NOMO-1 treated with DMSO at 0.1 percent for 48 hours (cell line): ENCODE measurements around the gene BAIAP2L2.
"Not testable (repeated sequence)": the region's sequence is repeated elsewhere in the genome, so short reads cannot be mapped to it uniquely, and the experiment has no call there.

Experiments
- DNase-seq: peaks from one replicate; lab custom pipeline; 2025; ENCODE audit not compliant: unreplicated experiment; lab: John Stamatoyannopoulos, UW

Gene BAIAP2L2

DNA sequence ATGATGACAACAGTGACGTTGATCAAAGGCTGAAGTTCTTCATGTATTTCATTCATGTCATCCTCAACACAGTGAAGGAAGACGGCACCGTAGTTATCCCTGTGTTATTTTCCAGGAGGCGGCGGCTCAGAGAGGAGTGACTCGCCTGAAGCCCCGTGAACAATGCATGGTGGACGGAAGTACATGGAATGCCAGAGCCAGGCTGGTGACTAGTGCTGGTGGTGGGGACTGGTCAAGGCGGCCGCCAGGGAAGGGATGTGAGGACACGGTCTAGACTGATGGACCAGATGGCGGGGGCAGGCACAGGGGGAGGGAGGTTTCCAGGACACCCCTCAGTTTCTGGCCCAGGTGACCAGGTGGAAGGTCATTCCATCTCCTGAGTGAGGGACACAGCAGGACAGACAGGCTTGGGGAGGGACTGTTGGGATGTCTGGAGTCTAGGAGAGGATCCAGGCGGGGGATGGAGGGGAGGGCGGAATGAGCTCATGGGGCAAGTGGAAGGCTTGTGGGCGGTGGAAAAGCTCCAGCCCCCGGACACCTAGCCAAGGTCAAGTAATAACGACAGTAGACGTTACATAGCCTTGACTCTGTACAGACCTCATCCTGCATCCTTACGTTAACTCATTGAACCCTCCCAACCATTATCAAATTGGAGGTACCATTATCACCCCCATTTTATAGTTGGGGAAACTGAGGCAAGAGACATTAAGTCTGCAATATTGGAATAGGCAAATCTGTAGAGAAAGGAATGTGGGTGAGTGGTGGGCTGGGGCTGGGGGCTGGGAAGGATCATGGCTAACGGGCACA is 69.3 kb downstream of the BAIAP2L2 start:
- no peak for DNase-seq

DNA sequence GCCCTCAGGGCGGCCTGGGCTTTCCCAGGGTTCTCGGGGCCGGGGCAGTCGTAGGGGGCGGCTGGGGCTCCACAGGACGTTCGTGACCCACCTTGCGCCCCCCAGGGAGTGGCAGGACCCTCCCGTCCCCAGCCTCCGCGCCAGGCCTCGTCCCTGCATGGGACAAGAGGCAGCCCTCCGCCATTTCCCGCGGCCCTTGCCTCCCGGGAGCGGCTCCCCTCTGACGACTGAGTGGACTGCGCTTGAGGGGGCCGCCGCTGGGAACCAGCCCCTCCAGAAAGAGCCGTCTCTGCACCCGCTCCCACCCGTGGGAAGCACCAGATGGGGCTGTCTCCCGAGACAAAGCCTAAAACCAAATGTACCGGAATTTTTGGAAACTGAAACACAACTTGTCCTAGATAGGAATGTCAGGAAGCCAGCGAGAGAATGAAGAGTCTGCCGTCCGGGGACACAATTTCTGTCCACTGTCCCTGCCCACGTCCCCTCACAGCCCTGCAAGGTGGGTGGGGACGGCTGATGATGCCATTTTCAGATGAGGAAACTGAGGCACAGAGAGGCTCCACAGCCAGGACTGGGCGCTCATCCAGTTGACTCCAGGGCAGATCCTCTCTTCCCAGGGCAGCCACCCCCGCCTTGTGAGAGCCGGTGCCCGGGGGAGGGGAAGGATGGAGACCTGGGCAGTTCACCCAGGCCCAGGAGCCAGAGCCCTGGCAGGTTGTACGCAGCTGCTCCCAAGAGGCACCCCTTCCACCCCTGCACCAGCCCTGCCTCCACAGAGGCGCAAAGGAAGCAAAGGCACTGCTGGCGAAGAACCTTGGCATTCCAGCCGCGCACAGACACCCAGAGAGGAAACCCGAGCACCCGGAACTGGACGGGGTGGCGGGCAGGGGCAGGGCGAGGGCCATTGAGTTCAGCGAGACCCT is 71.3 kb downstream of the BAIAP2L2 start:
- no peak for DNase-seq

DNA sequence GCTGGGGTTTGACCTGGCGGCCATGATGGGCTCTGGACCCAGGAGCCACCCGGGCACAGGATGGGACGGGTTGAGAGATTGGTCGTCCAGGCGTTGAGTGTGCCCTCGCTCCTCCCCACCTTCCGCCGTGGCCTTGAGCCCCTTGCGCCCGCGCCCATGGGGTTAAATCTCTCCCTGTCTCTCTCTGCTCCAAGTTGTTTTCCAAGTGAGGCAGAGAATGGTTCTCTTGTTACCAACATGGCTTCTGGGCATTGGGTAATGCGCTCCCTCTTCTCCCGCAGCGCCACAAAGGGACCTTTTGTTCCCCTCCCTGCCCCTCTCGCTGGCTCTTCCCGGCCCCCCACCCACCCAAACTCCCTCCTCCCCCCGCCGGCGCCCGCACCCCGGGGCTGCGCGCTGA is 72.1 kb downstream of the BAIAP2L2 start:
- DNase-seq = no peak

DNA sequence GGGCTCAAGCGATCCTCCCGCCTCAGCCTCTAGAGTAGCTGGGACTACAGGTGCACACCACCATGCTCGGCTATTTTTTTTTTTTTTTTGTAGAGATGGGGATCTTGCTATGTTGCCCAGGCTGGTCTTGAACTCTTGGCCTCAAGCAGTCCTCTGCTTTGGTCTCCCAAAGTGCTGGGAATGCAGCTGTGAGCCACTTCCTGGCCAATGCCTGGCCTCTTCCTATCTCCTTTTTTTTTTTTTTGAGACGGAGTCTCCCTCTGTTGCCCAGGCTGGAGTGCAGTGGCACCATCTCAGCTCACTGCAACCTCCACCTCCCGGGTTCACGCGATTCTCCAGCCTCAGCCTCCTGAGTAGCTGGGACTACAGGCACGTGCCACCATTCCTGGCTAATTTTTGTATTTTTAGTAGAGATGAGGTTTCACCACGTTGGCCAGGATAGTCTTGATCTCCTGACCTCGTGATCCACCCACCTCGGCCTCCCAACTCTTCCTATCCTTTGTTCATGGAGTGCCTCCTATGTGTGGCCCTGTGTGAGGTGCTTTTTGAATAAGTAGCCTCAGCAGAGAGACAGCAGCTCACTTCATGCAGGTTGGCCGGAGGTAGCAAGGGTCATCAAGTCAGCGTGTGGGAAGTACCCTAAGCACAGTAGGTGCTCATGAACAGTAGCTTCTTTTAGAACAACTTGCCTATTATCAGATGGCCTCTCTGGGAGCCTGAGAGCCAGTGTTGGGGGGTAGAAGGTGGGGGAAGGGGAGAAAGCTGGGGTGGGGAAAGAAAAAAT is 72.9 kb downstream of the BAIAP2L2 start:
- not testable (repeated sequence) for DNase-seq

DNA sequence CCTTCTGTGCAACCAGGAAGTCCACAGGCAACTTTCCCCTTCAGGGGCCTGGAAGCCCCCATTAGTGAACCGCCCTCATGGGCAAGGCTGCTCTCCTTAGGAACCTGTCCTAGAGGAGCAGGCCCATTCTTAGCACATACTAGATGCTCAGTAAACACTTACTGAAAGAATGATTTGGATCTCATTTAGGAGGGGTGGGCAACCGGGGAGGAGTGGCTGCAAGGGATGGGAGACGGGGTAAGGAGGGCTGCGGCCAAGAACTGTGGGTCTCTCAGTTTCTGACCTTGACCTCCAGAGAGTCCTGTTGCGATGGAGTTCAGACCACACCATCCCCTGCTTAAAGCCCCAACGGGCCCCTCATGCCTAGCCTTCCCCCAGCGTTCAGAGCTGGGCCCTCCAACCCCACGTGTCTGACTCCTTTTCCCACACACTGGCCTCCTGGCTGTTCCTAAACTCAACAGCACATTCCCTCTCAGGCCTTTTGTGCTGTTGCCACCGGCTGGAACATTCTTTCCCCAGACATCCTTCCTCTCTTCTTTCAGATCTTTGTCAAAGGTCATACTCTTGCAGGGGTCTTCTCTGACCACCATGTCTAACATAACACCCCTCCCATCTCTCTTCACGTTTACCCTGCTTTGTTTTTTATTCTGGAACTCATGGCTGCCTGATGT is 74.0 kb downstream of the BAIAP2L2 start:
- DNase-seq = no peak

DNA sequence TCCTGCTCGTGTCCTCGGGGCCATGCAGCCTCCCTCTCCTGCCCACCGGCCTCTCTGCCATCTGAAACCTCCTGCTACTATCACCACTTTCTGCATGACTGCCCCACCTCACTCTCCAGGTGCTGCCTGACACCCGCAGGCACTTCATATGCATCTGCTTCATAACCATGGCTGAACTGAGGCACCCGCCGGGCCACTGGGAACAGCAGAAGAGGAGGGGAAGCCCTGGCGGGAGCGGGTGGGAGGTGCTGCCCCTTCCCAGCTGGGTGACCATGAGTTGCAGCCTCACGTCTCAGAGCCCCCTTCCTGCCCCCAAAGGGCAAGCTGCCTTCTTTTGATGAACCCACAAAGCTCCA is 75.0 kb downstream of the BAIAP2L2 start:
- DNase-seq = no peak
